ENCODE measurements around the gene CPT2. TPM values are rescaled to one million over a fixed set of nuclear protein-coding genes. Genes with fewer than 3 reads are reported as not detected.
"Not testable (repeated sequence)": the region's sequence is repeated elsewhere in the genome, so short reads cannot be mapped to it uniquely, and the experiment has no call there.

Gene CPT2
- total RNA-seq, 1 experiment from 2014 or later = 14.4 TPM

- peak overlapping the region; percentile 70 for H3K4me3 ChIP-seq
- peaks cover 3% of the 10 kb centered on the region; the same call in 1 of the 2 replicates for H3K36me3 ChIP-seq
- H3K9me3 ChIP-seq = no peaks in the 10 kb centered on the region
- H3K27me3 ChIP-seq = no peaks in the 10 kb centered on the region
- DNase-seq = no peak
Observed at GRCh38 chr1:53197291-53198200, 922 bp downstream of the CPT2 start.

GRCh38 chr1:53198241-53198651 is 1.6 kb downstream of the CPT2 start:
- no peak for DNase-seq
- Histone ChIP-seq H3K27me3 (no peaks in the 10 kb centered on the region), H3K4me3 (no peak overlapping the region), H3K9me3 (no peaks in the 10 kb centered on the region), H3K36me3 (peaks cover 10% of the 10 kb centered on the region)

GRCh38 chr1:53203466-53203865 is 6.8 kb downstream of the CPT2 start:
- DNase-seq = no peak
- H3K36me3 ChIP-seq = peaks cover 45% of the 10 kb centered on the region

GRCh38 chr1:53205496-53205895 is 8.9 kb downstream of the CPT2 start:
- not testable (repeated sequence) for DNase-seq, H3K4me3 ChIP-seq
- H3K36me3 ChIP-seq = peaks cover 49% of the 10 kb centered on the region

More at GRCh38 chr1:53203466-53203865, 6.8 kb downstream of the CPT2 start:
- Histone ChIP-seq H3K27me3 (no peaks in the 10 kb centered on the region), H3K4me3 (no peak overlapping the region), H3K9me3 (peaks cover 19% of the 10 kb centered on the region)

GRCh38 chr1:53206083-53206685 is 9.6 kb downstream of the CPT2 start:
- DNase-seq, H3K27me3 ChIP-seq, H3K4me3 ChIP-seq: not testable (repeated sequence)
- Histone ChIP-seq H3K36me3 (peaks cover 51% of the 10 kb centered on the region), H3K9me3 (peaks cover 19% of the 10 kb centered on the region)

More at GRCh38 chr1:53205496-53205895, 8.9 kb downstream of the CPT2 start:
- H3K9me3 ChIP-seq = peaks cover 19% of the 10 kb centered on the region
- H3K27me3 ChIP-seq = not testable (repeated sequence)

GRCh38 chr1:53206735-53207379 is 10.2 kb downstream of the CPT2 start:
- Histone ChIP-seq H3K4me3 (no peak overlapping the region), H3K27me3 (no peaks in the 10 kb centered on the region), H3K9me3 (peaks cover 19% of the 10 kb centered on the region), H3K36me3 (peaks cover 49% of the 10 kb centered on the region)
- no peak for DNase-seq

- peaks cover 52% of the 10 kb centered on the region for H3K36me3 ChIP-seq
- peaks cover 19% of the 10 kb centered on the region for H3K9me3 ChIP-seq
- DNase-seq = no peak
- H3K27me3 ChIP-seq = no peaks in the 10 kb centered on the region
- no peak overlapping the region for H3K4me3 ChIP-seq
Observed at GRCh38 chr1:53207726-53208125, 11.1 kb downstream of the CPT2 start.

GRCh38 chr1:53210352-53210751 is 13.7 kb downstream of the CPT2 start:
- H3K9me3 ChIP-seq = peaks cover 14% of the 10 kb centered on the region

GRCh38 chr1:53210954-53211353 is 14.3 kb downstream of the CPT2 start:
- H3K9me3 ChIP-seq = peaks cover 11% of the 10 kb centered on the region
- no peaks in the 10 kb centered on the region for H3K27me3 ChIP-seq
- no peak overlapping the region for H3K4me3 ChIP-seq
- no peak for DNase-seq
- H3K36me3 ChIP-seq = peaks cover 41% of the 10 kb centered on the region

More at GRCh38 chr1:53210352-53210751, 13.7 kb downstream of the CPT2 start:
- Histone ChIP-seq H3K36me3 (peaks cover 45% of the 10 kb centered on the region), H3K27me3 (no peaks in the 10 kb centered on the region), H3K4me3 (no peak overlapping the region)
- no peak for DNase-seq

GRCh38 chr1:53214376-53214940 is 17.8 kb downstream of the CPT2 start:
- H3K9me3 ChIP-seq = no peaks in the 10 kb centered on the region
- no peak for DNase-seq
- no peaks in the 10 kb centered on the region for H3K27me3 ChIP-seq
- no peak overlapping the region for H3K4me3 ChIP-seq
- peaks cover 36% of the 10 kb centered on the region for H3K36me3 ChIP-seq

- Histone ChIP-seq H3K4me3 (no peak overlapping the region), H3K36me3 (peaks cover 24% of the 10 kb centered on the region), H3K27me3 (no peaks in the 10 kb centered on the region), H3K9me3 (no peaks in the 10 kb centered on the region)
- DNase-seq = no peak
Observed at GRCh38 chr1:53218201-53218600, 21.6 kb downstream of the CPT2 start.

GRCh38 chr1:53219711-53220110 is 23.1 kb downstream of the CPT2 start:
- H3K27me3 ChIP-seq = no peaks in the 10 kb centered on the region
- H3K36me3 ChIP-seq = peaks cover 11% of the 10 kb centered on the region
- H3K9me3 ChIP-seq = no peaks in the 10 kb centered on the region
- peak overlapping the region; percentile 85 for H3K4me3 ChIP-seq
- DNase-seq = no peak

GRCh38 chr1:53220171-53220961 is 23.7 kb downstream of the CPT2 start, which contains the start of gene CZIB:
Gene CZIB, minus strand, starts transcription at chr1:53220634. Its CDS starts 59 bp downstream, at chr1:53220575.
- Histone ChIP-seq H3K9me3 (no peaks in the 10 kb centered on the region), H3K36me3 (peaks cover 11% of the 10 kb centered on the region), H3K27me3 (no peaks in the 10 kb centered on the region), H3K4me3 (peak within 1 kb of the TSS; percentile 85)
- peak; percentile 95 for DNase-seq

- no peaks in the 10 kb centered on the region for H3K9me3 ChIP-seq
Observed at GRCh38 chr1:53220962-53221286, 24.3 kb downstream of the CPT2 start.

GRCh38 chr1:53237638-53238037 is 41.0 kb downstream of the CPT2 start:
- no peaks in the 10 kb centered on the region for H3K9me3 ChIP-seq
- peak overlapping the region; percentile 85 for H3K4me3 ChIP-seq
- H3K27me3 ChIP-seq = no peaks in the 10 kb centered on the region
- peaks cover 32% of the 10 kb centered on the region for H3K36me3 ChIP-seq
- DNase-seq = no peak

More at GRCh38 chr1:53220962-53221286, 24.3 kb downstream of the CPT2 start:
- no peak for DNase-seq
- Histone ChIP-seq H3K4me3 (peak overlapping the region; percentile 85), H3K27me3 (no peaks in the 10 kb centered on the region), H3K36me3 (peaks cover 11% of the 10 kb centered on the region)
